Neuronal stem cell (in vitro differentiated cells): ENCODE results near the gene DUSP22.

Source experiments
- DNase-seq: peaks from one replicate; pipeline ENCODE4 v3.0.0-alpha.2; 2013; ENCODE audit warnings: low spot score
- H2AFZ ChIP-seq: one replicate; pipeline ENCODE4 v1.6.1; 2013; ENCODE audit warnings: mild to moderate bottlenecking, low read length, inconsistent platforms
- H2AK5ac ChIP-seq: 2 replicates; pipeline ENCODE4 v1.6.1; 2013; ENCODE audit warnings: low read depth, mild to moderate bottlenecking, inconsistent platforms, low read length, moderate library complexity, mixed read lengths
- H2BK120ac ChIP-seq: 2 replicates; pipeline ENCODE4 v1.6.1; 2013; ENCODE audit warnings: low read depth, mild to moderate bottlenecking, inconsistent platforms, low read length, moderate library complexity, mixed read lengths
- H2BK12ac ChIP-seq: one replicate; pipeline ENCODE4 v1.6.1; 2013; ENCODE audit warnings: low read length, inconsistent platforms
- H2BK15ac ChIP-seq: 2 replicates; pipeline ENCODE4 v1.6.1; 2013; ENCODE audit warnings: mild to moderate bottlenecking, low read length, inconsistent platforms, mixed read lengths
- H2BK5ac ChIP-seq: one replicate; pipeline ENCODE4 v1.6.1; 2013; ENCODE audit warnings: inconsistent platforms, mild to moderate bottlenecking, low read length, moderate library complexity
- H3K14ac ChIP-seq: one replicate; pipeline ENCODE4 v1.6.1; 2013; ENCODE audit warnings: low read length, inconsistent platforms
- H3K18ac ChIP-seq: 2 replicates; pipeline ENCODE4 v1.6.1; 2013; ENCODE audit warnings: low read length, inconsistent platforms
- H3K23ac ChIP-seq: 2 replicates; pipeline ENCODE4 v1.6.1; 2013; ENCODE audit warnings: low read depth, mild to moderate bottlenecking, mixed read lengths, low read length, inconsistent platforms; ENCODE audit not compliant: poor library complexity
- H3K27ac ChIP-seq: replicated peaks from 3 replicates; pipeline ENCODE4 v1.5.1; 2013; ENCODE audit warnings: low read length, inconsistent platforms
- H3K27me3 ChIP-seq, 3 experiments: 2 replicates each; pipeline ENCODE4 v1.6.1; 2013; ENCODE audit warnings: low read length in 3 of 3, mild to moderate bottlenecking in 2 of 3, inconsistent platforms in 1 of 3, low read depth in 1 of 3, mixed read lengths in 1 of 3, moderate library complexity in 1 of 3; ENCODE audit not compliant: control insufficient read depth in 3 of 3, insufficient read depth in 3 of 3
- H3K36me3 ChIP-seq, 2 donors: replicated peaks in 1 of 2; 2 replicates each; pipeline ENCODE4 v1.6.1; 2013; ENCODE audit warnings: low read length in 2 of 2; ENCODE audit not compliant: control insufficient read depth in 2 of 2, insufficient read depth in 2 of 2
- H3K4ac ChIP-seq: 2 replicates; pipeline ENCODE4 v1.6.1; 2013; ENCODE audit warnings: inconsistent platforms, mild to moderate bottlenecking, low read length, moderate library complexity
- H3K4me1 ChIP-seq, 2 donors: 1 replicate in 1 of 2; 2 replicates in 1 of 2; pipeline ENCODE4 v1.6.1; 2013; ENCODE audit warnings: low read length in 2 of 2, low read depth in 1 of 2; ENCODE audit not compliant: control insufficient read depth in 2 of 2, insufficient read depth in 1 of 2
- H3K4me2 ChIP-seq: one replicate; pipeline ENCODE4 v1.6.1; 2013; ENCODE audit warnings: mild to moderate bottlenecking, low read length, inconsistent platforms; ENCODE audit not compliant: insufficient read depth, poor library complexity, severe bottlenecking
- H3K4me3 ChIP-seq, 2 donors: 2 replicates each; pipeline ENCODE4 v1.5.1; 2013; ENCODE audit warnings: low read length in 2 of 2, mild to moderate bottlenecking in 2 of 2, inconsistent platforms in 1 of 2, moderate library complexity in 1 of 2
- H3K79me1 ChIP-seq: one replicate; pipeline ENCODE4 v1.6.1; 2013; ENCODE audit warnings: low read depth, mild to moderate bottlenecking, inconsistent platforms, low read length, moderate library complexity
- H3K9ac ChIP-seq: one replicate; pipeline ENCODE4 v1.6.1; 2013; ENCODE audit warnings: mild to moderate bottlenecking, low read depth, low read length, inconsistent platforms; ENCODE audit not compliant: poor library complexity
- H3K9me3 ChIP-seq, 2 donors: replicated peaks in 1 of 2; 2 replicates each; pipeline versions ENCODE3 to v1.6.1; 2013; ENCODE audit warnings: low read length in 2 of 2, mild to moderate bottlenecking in 2 of 2, inconsistent platforms in 1 of 2, low read depth in 1 of 2, mixed read lengths in 1 of 2, moderate library complexity in 1 of 2; ENCODE audit not compliant: control insufficient read depth in 2 of 2, insufficient read depth in 1 of 2
- H4K8ac ChIP-seq: one replicate; pipeline ENCODE4 v1.6.1; 2013; ENCODE audit warnings: low read depth, mild to moderate bottlenecking, inconsistent platforms, low read length, moderate library complexity
- H4K91ac ChIP-seq: one replicate; pipeline ENCODE4 v1.6.1; 2013; ENCODE audit warnings: low read length, low read depth, mild to moderate bottlenecking, inconsistent platforms; ENCODE audit not compliant: poor library complexity
- WGBS, 2 donors: extraction: QIAGEN DNeasy Blood & Tissue Kit; methylation state at CpG; one replicate each; pipeline ENCODE4 v1.1.7; 2013; ENCODE audit warnings: missing lambda C conversion rate in 2 of 2, mixed read lengths in 1 of 2; ENCODE audit not compliant: insufficient read length in 2 of 2, insufficient replicate concordance in 1 of 2; ENCODE audit errors: extremely low coverage in 2 of 2; 5-methylcytosine and 5-hydroxymethylcytosine counted together

Gene DUSP22

GRCh38 chr6:322940-323729 lies 30.8 kb downstream of the DUSP22 start:
- Histone ChIP-seq H2AFZ (no peak overlapping the region), H3K9me3 (peaks cover 0 to 42% of the 10 kb centered on the region in 2 donors), H2BK5ac (no peak overlapping the region), H2BK120ac (no peak overlapping the region), H3K4me3 (no peak overlapping the region), H3K9ac (no peak overlapping the region), H3K27ac (no peak overlapping the region), H2BK15ac (no peak overlapping the region), H3K4me1 (peaks cover 0 to 3% of the 10 kb centered on the region in 2 donors), H3K18ac (no peak overlapping the region), H4K8ac (no peak overlapping the region), H3K4ac (no peak overlapping the region), H4K91ac (no peak overlapping the region), H2BK12ac (no peak overlapping the region), H3K79me1 (peaks cover 4% of the 10 kb centered on the region), H3K23ac (no peak overlapping the region), H3K27me3 (no peaks in the 10 kb centered on the region), H3K14ac (no peak overlapping the region), H2AK5ac (no peak overlapping the region), H3K4me2 (no peak overlapping the region), H3K36me3 (no peaks in the 10 kb centered on the region)
- no peak for DNase-seq
- WGBS, 2 donors: no CpG with 5 or more reads among the region's 12 CpGs

GRCh38 chr6:323730-324088 lies 31.4 kb downstream of the DUSP22 start:
- no peak overlapping the region for H2BK15ac ChIP-seq
- no peak overlapping the region for H3K4me2 ChIP-seq
- no peak overlapping the region for H2BK5ac ChIP-seq
- DNase-seq: no peak
- no peak overlapping the region for H3K14ac ChIP-seq
- no peak overlapping the region for H3K4me3 ChIP-seq
- H3K27me3 ChIP-seq: no peaks in the 10 kb centered on the region
- H4K8ac ChIP-seq: no peak overlapping the region
- H3K27ac ChIP-seq: no peak overlapping the region
- no peak overlapping the region for H2AK5ac ChIP-seq
- no peak overlapping the region for H4K91ac ChIP-seq
- no peaks in the 10 kb centered on the region for H3K36me3 ChIP-seq
- H3K9me3 ChIP-seq: peaks cover 0 to 36% of the 10 kb centered on the region in 2 donors
- H2BK120ac ChIP-seq: no peak overlapping the region
- H3K23ac ChIP-seq: no peak overlapping the region
- no peak overlapping the region for H2BK12ac ChIP-seq
- H3K4me1 ChIP-seq: peaks cover 0 to 3% of the 10 kb centered on the region in 2 donors
- no peak overlapping the region for H3K18ac ChIP-seq
- H3K9ac ChIP-seq: no peak overlapping the region
- H2AFZ ChIP-seq: no peak overlapping the region
- WGBS, 2 donors: no CpG with 5 or more reads among the region's 4 CpGs
- no peak overlapping the region for H3K4ac ChIP-seq
- peaks cover 4% of the 10 kb centered on the region for H3K79me1 ChIP-seq

- H3K9me3 ChIP-seq: peaks cover 0 to 35% of the 10 kb centered on the region in 2 donors
- no CpG with 5 or more reads among the region's 19 CpGs for WGBS, 2 donors
Observed at GRCh38 chr6:324116-324728, 31.9 kb downstream of the DUSP22 start.

GRCh38 chr6:324729-325125 lies 32.4 kb downstream of the DUSP22 start:
- no peak overlapping the region for H3K4me2 ChIP-seq
- no peak overlapping the region for H2BK15ac ChIP-seq
- no peak overlapping the region for H2BK120ac ChIP-seq
- H3K4ac ChIP-seq: no peak overlapping the region
- no peaks in the 10 kb centered on the region for H3K36me3 ChIP-seq
- H3K4me3 ChIP-seq: no peak overlapping the region
- H4K8ac ChIP-seq: peak overlapping the region; percentile 33
- H3K27me3 ChIP-seq: no peaks in the 10 kb centered on the region
- H4K91ac ChIP-seq: no peak overlapping the region
- no CpG with 5 or more reads among the region's 11 CpGs for WGBS, 2 donors
- H3K9ac ChIP-seq: peak overlapping the region; percentile 65
- no peak for DNase-seq
- peaks cover 4% of the 10 kb centered on the region for H3K79me1 ChIP-seq
- no peak overlapping the region for H2AK5ac ChIP-seq
- no peak overlapping the region for H3K27ac ChIP-seq
- no peak overlapping the region for H2BK12ac ChIP-seq
- no peak overlapping the region for H3K14ac ChIP-seq
- H3K4me1 ChIP-seq: peaks cover 0 to 3% of the 10 kb centered on the region in 2 donors
- H2BK5ac ChIP-seq: no peak overlapping the region
- H3K23ac ChIP-seq: peak overlapping the region; percentile 47
- H2AFZ ChIP-seq: no peak overlapping the region
- peak overlapping the region; percentile 11 for H3K18ac ChIP-seq
- H3K9me3 ChIP-seq: peaks cover 0 to 34% of the 10 kb centered on the region in 2 donors

More at GRCh38 chr6:324116-324728, 31.9 kb downstream of the DUSP22 start:
- no peak overlapping the region for H4K91ac ChIP-seq
- no peak overlapping the region for H3K9ac ChIP-seq
- no peak overlapping the region for H2AK5ac ChIP-seq
- peak overlapping the region; percentile 47 for H3K23ac ChIP-seq
- H3K36me3 ChIP-seq: no peaks in the 10 kb centered on the region
- H3K79me1 ChIP-seq: peaks cover 4% of the 10 kb centered on the region
- H3K27ac ChIP-seq: no peak overlapping the region
- no peak overlapping the region for H2BK15ac ChIP-seq
- H2BK12ac ChIP-seq: no peak overlapping the region
- peak overlapping the region in 1 of 2 donors; percentile 14 for H3K4me3 ChIP-seq
- no peak overlapping the region for H2AFZ ChIP-seq
- H2BK120ac ChIP-seq: no peak overlapping the region
- H3K4me2 ChIP-seq: no peak overlapping the region
- no peaks in the 10 kb centered on the region for H3K27me3 ChIP-seq
- H3K18ac ChIP-seq: no peak overlapping the region
- DNase-seq: no peak
- H4K8ac ChIP-seq: peak overlapping the region; percentile 33
- no peak overlapping the region for H3K14ac ChIP-seq
- H2BK5ac ChIP-seq: no peak overlapping the region
- H3K4ac ChIP-seq: no peak overlapping the region
- peaks cover 0 to 3% of the 10 kb centered on the region in 2 donors for H3K4me1 ChIP-seq
